NCI-H128 (cell line): ENCODE measurements around the gene INSIG1.

Experiments
- DNase-seq: peaks from one replicate; lab custom pipeline; 2025; ENCODE audit not compliant: unreplicated experiment; lab: John Stamatoyannopoulos, UW

The INSIG1 gene

GRCh38 chr7:155297517-155298287 lies at the start of gene INSIG1:
Gene INSIG1, plus strand, starts transcription at chr7:155297878. Its CDS starts 408 bp downstream, at chr7:155298286.
- DNase-seq, result peak; percentile 89

DNA sequence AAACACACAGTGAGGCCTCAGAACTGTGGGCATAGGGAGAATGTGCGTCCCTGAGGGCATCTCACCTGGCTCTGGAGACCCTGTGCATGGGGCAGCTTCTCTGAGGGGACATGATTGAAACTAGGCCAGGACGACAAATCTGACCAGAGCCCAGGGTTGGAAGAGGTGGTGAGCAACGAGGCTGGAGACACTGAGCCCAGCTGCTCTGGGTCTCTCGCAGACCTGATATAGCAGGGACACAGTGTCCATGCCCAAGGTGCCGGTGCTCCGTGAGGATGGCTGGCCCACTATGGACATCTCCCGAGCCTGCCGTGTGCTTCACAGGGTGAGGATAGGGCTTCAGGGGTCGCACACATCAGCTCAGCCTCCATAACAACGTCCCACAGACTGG lies 49.3 kb upstream of the INSIG1 start:
- no peak for DNase-seq

GRCh38 chr7:155251831-155252230 lies 45.8 kb upstream of the INSIG1 start:
- DNase-seq, result no peak

- DNase-seq, result no peak
These were observed 45.2 kb upstream of the INSIG1 start for GRCh38 chr7:155252444-155252887.

- no peak for DNase-seq
These were observed 44.7 kb upstream of the INSIG1 start for GRCh38 chr7:155252892-155253501.

GRCh38 chr7:155254018-155254417 lies 43.7 kb upstream of the INSIG1 start:
- DNase-seq, result no peak

DNA sequence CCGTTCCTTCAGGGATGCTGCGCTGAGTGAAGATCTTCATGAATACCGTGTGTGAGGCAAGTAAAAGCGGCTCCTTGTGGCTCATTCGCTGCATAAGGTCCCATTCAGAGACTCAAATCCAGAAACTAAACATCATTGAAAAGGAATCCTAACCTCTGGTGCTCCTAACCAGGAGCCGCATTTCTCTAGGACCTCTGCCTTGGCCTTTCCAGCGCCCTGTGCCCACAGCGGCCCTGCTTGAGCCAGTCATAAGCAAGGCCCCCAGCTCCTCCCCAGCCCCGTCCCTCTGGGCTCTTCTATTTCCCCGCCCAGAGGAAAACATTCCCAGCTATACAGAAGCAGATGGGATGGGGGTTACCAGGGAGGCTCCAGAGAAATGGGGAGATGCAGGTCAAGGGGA lies 42.6 kb upstream of the INSIG1 start:
- no peak for DNase-seq

DNA sequence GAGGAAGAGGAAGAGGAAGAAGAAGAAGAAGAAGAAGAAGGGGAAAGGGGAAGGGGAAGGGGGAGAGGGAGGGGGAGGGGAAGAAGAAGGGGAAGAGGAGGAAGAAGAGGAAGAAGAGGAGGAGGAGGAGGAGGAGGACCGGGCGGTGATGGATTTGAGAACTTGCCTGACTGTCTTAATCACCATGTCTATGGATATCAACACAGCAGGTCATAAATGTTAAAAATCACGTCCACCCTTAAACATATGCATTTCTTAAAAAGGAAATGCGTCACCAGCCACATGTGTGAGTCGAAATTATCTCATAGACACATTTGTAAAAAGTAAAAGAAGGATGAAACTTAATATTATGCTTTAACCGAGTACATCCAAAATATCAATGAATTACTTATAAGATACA lies 42.1 kb upstream of the INSIG1 start:
- DNase-seq, result no peak

GRCh38 chr7:155256081-155256760 lies 41.5 kb upstream of the INSIG1 start:
- DNase-seq, result no peak

DNA sequence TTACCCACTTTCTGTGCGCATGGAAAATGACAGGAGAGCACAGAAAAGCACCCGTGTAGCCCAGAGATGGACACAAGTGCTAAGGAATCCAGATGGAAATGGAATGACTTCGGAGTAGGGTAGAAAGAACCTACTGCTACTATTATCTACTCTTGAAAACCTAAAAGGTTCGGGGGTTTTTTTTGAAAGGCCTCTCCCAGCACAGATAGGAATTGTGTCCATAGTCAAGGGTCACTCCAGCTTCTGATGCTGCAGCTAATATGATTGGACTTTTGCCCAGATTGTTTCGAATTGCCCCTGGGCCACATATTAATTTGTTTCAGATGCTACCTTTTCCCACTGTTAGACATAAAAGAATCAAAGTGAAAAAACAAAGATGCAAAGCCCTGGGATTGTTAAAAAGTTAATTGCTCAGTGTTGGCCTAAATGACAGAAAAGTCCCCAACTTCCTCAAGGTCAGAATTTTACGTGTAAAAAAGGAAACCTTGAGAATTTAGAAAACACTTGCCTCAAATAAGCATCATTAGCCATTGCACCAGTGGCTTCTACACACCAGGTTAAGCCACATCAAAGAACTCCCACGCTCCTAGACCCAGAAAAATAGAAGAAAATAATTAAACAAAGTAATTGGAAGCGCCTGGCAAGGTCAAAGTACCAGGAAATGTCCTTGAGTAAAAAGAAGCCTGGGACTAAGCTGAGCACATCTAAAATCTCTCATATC lies 40.8 kb upstream of the INSIG1 start:
- no peak for DNase-seq

DNA sequence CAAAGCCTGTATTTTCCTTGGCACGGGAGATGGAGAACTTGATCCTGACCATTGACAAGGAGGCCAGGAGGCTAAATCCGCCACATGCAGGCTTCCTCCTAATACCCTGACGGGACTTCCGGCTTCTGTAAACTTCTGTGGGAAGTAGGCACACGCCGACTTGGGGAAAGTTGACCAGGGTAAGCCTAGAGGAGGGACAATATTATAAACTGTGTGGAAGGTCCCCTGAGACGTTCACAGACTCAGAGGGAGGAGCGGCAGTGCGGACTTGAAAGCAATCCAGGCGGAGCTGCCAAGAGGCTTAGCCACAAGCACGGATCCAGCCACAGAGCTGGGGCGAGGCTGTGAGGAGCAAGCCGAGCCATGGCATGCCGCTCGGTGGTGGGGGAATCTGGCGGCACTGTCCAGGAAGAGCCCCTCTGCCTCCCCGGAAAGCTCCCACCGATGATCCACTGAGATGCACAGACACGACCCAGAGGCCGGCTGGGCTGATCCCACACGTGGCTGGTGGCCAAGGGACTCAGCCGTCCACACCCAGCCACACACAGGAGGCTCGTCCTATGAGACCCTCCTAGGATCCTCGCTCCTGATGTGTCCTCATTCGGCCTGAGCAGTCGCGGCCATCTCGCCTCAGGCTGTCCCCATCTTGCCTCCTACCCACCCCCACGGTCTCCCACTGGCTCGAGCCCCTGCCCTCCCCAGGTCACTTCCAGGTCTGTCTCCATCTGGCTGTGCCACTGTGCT lies 40.0 kb upstream of the INSIG1 start:
- no peak for DNase-seq

GRCh38 chr7:155258226-155258560 lies 39.5 kb upstream of the INSIG1 start:
- DNase-seq, result no peak

- no peak for DNase-seq
These were observed 37.7 kb upstream of the INSIG1 start for GRCh38 chr7:155259866-155260497.

DNA sequence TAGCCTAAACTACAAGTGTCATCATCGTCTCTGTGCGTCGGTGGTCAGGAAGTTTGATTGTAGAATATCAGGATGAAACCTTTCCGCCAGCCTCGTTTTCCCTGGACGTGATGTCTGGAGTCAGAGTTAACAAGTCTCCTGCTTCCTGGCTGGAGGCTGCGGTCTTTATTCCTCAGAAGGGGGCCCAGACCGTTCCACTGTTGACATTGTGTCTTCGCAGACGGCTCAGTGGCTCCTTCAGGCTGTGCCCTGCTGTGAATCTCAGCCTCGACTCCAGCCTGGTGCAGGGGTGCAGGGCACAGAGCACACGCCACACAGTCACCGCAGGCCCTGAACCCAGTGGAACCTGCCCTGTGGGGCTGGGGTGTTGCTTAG lies 37.2 kb upstream of the INSIG1 start:
- no peak for DNase-seq

DNA sequence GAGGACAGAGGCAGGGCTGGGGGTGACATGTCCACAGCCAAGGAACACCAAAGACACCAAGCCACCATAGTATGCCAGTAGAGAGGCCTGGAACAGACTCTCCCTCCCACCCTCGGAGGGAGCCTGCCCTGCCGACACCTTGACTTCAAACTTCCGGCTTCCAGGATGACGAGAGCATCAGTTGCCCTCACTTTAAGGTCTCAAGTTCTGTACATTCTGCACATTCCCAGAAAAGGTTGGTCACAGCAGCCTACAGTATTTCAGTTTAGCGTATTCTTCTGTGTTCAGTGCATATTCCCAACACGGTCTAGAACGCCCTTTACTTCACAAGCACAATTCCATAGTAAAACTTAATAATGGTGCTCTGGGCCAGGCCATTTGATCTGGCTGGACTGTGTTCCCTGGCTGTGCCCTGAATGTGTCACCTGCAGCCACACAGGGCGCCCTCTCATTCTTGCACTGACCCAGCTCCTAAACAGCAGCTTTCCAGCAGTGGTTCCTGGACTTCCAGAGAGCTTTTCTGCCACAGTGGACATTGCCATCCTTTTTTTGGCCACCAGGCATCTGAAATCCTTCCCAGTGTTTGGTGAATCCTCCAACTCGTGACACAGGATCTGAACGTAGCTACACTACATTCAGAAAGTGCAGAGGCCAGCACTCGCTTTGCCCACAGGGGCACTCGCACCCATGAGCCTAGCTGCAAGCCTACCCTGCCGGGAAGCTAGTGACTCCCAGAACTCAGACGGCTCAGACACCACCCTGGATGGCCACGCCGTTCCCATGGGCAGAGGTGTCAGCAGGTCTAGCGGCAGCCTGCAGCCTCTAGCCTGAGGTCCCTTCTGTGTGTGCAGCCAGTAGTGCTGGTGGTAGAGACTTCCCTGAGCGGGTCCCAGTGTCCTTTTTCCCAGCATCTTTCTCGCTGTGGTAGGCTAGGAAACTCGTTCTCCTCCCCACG lies 36.4 kb upstream of the INSIG1 start:
- DNase-seq, result no peak

DNA sequence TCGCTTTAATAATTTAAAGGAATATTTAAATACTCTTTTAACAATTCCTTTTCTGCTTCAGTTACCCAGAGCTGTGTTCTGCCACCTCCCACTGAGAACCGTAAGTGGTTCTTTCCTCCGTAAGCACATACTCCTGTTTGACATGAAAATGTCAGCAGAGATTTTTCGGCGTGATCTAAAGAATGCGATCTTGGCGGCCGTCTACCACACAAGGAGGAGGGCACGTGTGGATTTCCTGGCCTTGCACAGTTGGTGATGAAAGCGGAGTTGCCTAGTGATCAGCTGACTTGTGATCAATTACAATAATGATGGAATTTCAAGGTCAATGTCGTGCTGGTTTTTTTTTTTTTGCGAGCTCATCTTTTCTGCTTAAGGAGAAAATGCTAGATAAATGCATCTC lies 35.6 kb upstream of the INSIG1 start:
- DNase-seq, result no peak

- DNase-seq, result no peak
These were observed 34.6 kb upstream of the INSIG1 start for GRCh38 chr7:155263051-155263450.

GRCh38 chr7:155263581-155264143 lies 34.0 kb upstream of the INSIG1 start:
- no peak for DNase-seq

DNA sequence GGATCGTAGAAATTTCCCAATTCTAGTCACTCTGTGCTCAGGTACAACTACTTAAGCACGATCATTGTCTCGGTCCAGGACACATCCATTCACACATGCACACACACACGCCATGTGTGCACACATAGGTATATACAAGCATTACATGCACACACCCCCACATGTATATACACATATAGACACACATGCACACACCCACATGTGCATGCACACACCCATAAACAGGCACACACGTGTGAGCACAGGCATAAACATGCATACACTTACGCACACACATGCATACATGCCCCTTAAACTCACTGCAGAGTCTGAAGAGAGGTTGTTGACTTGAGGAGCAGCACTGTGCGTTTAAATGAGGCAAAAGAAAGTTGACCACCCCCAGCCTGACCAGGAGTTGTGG lies 32.5 kb upstream of the INSIG1 start:
- no peak for DNase-seq
